Measurements from ENCODE around the gene CECR2.

- no peak for TF ChIP-seq ARNT (IDR thresholded peaks at IDR 0.05)
- TF ChIP-seq SP1 (IDR thresholded peaks at IDR 0.05), result no peak
- no peak for TF ChIP-seq TARDBP (IDR thresholded peaks at IDR 0.05)
- TF ChIP-seq PKNOX1 (IDR thresholded peaks at IDR 0.05), result no peak
Measured at GRCh38 chr22:17542452-17542851, 173.2 kb downstream of the CECR2 start.
